GM21367 (cell line): ENCODE measurements around the gene NR4A2.
A peak's percentile ranks its signal among the peaks of the same experiment; 100 is the strongest.

Source experiments
- ATAC-seq: cut with Tn5 transposase; IDR thresholded peaks from one replicate; pipeline ENCODE4 v1.9.1; 2021; ENCODE audit not compliant: unreplicated experiment

The NR4A2 gene

GRCh38 chr2:156340804-156341451 is 8.4 kb upstream of the NR4A2 start:
- ATAC-seq = peak; percentile 9

GRCh38 chr2:156340377-156340776 is 7.9 kb upstream of the NR4A2 start:
- no peak for ATAC-seq

- no peak for ATAC-seq
These were observed 7.3 kb upstream of the NR4A2 start for GRCh38 chr2:156339865-156340264.

- ATAC-seq = no peak
These were observed 6.8 kb upstream of the NR4A2 start for GRCh38 chr2:156339110-156339847.

GRCh38 chr2:156338578-156338977 is 6.1 kb upstream of the NR4A2 start:
- no peak for ATAC-seq

- ATAC-seq = peak; percentile 33
These were observed 2.3 kb upstream of the NR4A2 start for GRCh38 chr2:156334496-156335478.

GRCh38 chr2:156333951-156334495 is 1.5 kb upstream of the NR4A2 start:
- ATAC-seq = peak; percentile 40

GRCh38 chr2:156333274-156333950 is 891 bp upstream of the NR4A2 start:
- peak; percentile 13 for ATAC-seq

- ATAC-seq = no peak
These were observed 312 bp downstream of the NR4A2 start for GRCh38 chr2:156332284-156332533.

- no peak for ATAC-seq
These were observed 793 bp downstream of the NR4A2 start for GRCh38 chr2:156331572-156332283.

- no peak for ATAC-seq
These were observed 2.4 kb downstream of the NR4A2 start for GRCh38 chr2:156329927-156330726.

GRCh38 chr2:156329031-156329926 is 3.2 kb downstream of the NR4A2 start:
- ATAC-seq = no peak

- ATAC-seq = no peak
These were observed 4.5 kb downstream of the NR4A2 start for GRCh38 chr2:156327835-156328695.

- ATAC-seq = no peak
These were observed 5.9 kb downstream of the NR4A2 start for GRCh38 chr2:156326526-156327095.

- ATAC-seq = no peak
These were observed 6.6 kb downstream of the NR4A2 start for GRCh38 chr2:156325688-156326525.

- no peak for ATAC-seq
These were observed 8.8 kb downstream of the NR4A2 start for GRCh38 chr2:156323754-156324153.
